NK-92 (cell line): ENCODE data around the gene BCKDK.
"Not testable (repeated sequence)": the region's sequence is repeated elsewhere in the genome, so short reads cannot be mapped to it uniquely, and the experiment has no call there.

Experiments
- DNase-seq: peaks from one replicate; lab custom pipeline; 2025; ENCODE audit not compliant: unreplicated experiment; lab: John Stamatoyannopoulos, UW

Gene BCKDK

GRCh38 chr16:31120129-31120528, 11.9 kb downstream of the BCKDK start:
- no peak for DNase-seq

DNA sequence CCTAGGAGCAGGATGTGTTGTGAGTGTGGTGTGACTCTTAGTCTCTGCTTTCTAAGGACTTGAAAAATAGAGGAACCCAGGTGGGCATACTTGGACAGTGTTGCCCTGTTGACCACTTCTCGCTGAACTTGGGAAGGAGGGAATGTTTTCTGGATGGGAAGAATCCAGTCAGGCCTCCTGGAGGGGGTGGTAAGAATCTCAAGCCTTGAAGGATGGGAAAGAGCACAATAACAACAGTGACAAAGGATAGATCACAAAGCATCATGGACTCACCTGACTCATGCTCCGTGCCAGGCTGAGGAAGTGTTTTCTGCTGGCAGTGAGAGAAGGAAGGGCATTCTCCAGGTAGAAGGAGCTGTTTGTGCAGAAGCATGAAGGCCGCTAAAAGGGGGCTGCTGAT, 17.7 kb downstream of the BCKDK start:
- no peak for DNase-seq

- no peak for DNase-seq
These were observed 19.0 kb downstream of the BCKDK start for GRCh38 chr16:31127182-31127581.

DNA sequence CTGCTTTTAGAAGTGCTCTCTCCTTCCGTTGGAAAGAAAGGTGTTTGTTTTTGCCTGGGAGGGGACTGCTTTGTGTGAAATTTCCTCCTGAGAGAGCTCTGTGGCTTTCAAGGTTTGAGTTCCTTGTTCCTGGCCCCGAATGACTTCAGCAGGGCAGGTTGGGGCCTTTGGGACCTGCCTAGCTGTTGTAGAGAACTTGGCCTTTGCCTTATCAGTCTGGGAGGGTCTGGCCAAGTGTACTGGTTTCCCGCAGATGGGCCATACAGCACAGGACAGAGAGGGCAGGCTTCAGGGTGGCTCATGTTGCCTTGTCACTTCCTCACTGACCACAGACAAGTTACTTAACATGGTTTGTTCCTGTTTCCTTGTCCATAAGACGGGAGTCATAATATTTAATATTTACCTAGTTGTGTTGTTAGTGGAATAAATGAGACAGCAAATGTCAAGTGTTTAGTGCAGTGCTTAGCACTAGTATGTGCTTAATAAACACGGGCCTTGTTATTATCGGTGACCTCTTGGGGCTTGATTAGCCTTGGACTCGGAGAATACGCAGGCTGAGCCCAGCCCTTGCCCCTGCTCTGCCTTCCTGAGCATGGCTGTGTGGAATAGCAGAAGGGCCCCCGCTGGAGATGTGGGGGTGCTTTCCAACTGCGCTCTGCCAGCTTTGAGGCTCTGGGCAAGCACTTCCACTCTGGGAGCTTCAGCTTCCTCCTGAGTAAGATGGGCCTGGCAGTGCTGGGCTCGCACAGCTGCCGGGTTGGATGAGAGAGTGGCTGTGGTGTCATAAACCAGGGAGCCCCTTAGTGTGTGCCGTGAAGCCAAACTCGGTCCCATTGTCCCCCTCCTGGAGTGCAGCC, 20.8 kb downstream of the BCKDK start:
- DNase-seq: no peak

GRCh38 chr16:31129568-31130335, 21.6 kb downstream of the BCKDK start:
- DNase-seq: no peak

DNA sequence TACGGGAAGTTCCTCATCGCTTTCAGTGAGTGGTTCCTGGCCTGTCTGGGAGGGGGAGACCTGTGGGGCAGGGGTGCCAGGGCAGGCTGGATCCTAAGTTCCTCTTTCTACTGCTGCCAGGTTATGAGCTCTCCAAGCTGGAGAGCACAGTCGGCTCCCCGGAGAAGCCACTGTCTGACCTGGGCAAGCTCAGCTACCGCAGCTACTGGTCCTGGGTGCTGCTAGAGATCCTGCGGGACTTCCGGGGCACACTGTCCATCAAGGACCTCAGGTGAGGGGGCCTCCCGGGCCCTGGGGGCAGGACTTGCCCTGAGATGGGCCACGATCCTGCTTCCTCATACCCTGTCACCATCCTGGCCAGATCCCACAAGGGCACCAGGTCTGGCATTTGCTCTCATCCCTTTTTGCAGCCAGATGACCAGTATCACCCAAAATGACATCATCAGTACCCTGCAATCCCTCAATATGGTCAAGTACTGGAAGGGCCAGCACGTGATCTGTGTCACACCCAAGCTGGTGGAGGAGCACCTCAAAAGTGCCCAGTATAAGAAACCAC, 22.2 kb downstream of the BCKDK start:
- DNase-seq: no peak

DNA sequence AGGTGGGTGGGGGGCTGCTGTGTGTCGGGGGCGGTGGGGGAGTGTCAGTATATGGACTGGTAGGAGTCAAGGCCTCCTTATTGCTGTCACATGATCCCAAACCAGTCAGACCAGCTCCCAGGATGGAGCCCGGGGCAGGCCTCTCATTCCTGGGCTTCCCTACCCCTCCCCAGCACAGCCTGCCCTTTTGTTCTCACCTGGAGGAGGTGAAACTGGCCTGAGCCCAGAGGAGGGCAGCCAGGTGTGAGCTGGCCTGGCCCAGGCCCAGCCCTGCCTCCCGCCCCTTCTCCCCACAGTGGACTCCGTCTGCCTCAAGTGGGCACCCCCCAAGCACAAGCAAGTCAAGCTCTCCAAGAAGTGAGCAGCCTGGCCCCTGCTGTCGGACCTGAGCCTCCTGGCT, 22.7 kb downstream of the BCKDK start:
- no peak for DNase-seq

- DNase-seq: no peak
These were observed 23.2 kb downstream of the BCKDK start for GRCh38 chr16:31131416-31131815.

DNA sequence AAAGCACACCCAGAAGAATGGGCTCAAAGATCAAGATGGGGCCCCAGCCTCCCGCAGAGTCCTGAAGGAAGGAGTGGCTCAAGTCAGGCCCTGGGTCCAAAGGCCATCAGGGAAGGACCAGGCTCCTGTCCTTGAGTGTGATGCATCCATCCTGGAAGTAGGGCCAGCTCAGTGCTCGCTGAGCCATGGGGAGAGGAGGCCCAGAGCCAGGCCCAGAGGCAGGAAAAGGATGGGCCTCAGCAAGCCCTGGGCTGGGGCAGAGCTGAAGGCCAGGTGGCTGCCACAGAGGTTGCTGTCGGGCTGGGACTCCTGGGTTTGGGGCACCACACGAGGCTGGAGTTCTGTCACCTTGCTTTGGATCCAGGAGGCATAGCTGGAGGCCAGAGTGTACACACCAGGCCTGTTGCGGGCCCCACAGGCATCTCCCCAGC, 23.7 kb downstream of the BCKDK start:
- DNase-seq: no peak

- DNase-seq: no peak
These were observed 24.3 kb downstream of the BCKDK start for GRCh38 chr16:31132303-31132979.

- no peak for DNase-seq
These were observed 24.9 kb downstream of the BCKDK start for GRCh38 chr16:31133046-31133501.

DNA sequence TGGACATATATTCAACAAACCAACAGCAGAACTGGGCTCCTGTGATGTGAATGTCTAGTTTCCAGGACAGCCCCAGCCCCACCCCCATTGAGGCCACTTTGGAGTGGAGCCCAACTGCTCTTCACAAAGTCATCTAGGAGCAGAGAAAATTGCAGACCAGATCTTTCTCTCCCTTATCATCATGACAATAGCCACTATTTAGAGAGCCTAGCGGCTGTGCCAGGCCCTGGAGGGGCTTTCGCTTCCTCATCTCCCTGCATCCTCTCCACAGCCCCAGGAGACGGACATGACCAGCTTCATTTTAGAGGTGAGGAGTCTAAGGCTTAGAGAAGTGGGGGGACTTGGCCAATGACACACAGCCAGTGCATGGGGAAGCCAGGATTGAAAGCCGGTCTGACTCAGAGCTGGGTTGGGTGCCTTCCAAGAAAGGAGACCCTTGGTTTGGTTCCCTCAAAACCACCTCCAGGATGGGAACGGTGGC, 25.9 kb downstream of the BCKDK start:
- no peak for DNase-seq

DNA sequence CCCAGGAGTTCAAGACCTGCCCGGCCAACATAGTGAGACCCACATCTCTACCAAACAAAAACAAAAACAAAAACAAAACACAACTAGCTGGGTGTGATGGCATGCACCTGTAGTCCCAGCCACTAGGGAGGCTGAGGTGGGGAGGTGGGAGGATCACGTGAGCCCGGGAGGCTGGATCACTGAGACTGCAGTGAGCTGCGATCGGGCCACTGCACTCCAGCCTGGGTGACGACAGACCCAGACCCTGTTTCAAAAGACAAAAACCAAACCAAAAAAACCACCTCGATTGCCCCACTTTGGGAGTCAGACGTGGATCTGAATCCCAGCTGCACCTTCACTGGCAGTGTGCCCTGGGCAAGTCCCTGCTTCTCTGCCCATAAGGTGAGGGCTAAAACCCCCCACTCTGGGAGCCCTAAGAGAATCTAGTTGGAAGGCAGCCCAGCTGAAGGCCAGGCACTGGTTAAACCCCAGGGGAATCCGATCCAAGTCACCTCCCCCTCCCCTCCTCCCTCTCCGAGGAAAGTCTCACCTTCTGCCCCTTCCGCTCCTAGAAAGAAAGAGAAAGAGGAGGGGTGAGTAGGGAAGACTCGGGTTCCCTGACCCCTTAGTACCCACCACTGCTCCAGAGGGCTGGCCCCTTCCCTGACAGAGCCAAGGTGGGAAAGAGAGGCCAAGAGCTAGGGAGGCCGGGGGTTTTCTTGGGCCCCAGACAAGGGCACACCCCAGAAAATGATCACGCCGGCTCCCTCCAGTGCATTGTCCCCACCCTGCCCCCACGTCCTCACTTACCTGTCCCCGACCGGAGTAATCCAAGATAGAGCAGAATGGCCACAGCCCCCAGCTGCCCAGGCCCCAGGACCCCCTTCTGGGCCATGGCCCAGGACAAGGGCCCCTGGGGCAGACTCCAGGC, 26.7 kb downstream of the BCKDK start:
- no peak for DNase-seq

GRCh38 chr16:31135535-31136286, 27.5 kb downstream of the BCKDK start, which contains the start of gene PRSS8:
Gene PRSS8 (minus strand): TSS chr16:31135727. CDS start chr16:31135498, 229 bp downstream.
- no peak for DNase-seq

DNA sequence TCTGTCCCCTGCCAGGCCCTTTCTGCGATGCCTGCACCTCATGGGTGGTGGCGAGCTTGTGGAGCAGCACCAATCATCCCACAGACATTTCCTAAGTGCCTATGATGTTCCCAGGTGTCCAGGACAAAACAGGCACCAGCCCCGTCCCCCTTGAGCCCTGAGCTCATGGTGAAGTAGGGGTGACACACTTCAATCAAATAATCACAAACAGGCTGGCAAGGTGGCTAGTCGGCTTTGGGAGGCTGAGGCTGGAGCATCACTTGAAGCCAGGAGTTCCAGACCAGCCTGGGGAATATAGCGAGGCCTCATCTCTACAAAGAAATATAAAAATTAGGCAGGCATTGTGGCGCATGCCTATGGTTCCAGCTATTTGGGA, 28.1 kb downstream of the BCKDK start:
- no peak for DNase-seq

DNA sequence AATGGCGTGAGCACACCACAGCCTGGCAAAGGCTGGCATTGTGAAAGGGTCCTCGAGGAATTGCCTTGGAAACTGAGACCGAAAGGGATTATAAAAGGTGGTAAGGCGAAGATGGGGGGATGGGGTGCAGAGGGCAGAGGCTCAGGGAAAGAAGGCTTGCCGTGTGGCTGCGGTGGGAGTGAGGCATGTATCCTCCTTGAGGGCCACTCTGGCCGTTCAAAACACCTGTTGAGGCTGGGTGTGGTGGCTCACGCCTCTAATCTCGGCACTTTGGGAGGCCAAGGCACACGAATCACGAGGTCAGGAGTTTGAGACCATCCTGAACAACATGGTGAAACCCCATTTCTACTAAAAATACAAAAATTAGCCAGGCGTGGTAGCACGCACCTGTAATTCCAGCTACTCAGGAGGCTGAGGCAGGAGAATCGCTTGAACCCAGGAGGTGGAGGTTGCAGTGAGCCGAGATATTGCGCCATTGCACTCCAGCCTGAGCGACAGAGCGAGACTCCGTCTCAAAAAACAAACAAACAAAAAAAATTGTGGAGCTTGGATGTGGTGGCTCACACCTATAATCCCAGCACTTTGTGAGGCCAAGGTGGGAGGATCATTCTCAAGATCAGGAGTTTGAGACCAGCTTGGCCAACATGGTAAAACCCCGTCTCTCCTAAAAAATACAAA, 28.8 kb downstream of the BCKDK start:
- not testable (repeated sequence) for DNase-seq

GRCh38 chr16:31138621-31139578, 30.7 kb downstream of the BCKDK start:
- DNase-seq: no peak

DNA sequence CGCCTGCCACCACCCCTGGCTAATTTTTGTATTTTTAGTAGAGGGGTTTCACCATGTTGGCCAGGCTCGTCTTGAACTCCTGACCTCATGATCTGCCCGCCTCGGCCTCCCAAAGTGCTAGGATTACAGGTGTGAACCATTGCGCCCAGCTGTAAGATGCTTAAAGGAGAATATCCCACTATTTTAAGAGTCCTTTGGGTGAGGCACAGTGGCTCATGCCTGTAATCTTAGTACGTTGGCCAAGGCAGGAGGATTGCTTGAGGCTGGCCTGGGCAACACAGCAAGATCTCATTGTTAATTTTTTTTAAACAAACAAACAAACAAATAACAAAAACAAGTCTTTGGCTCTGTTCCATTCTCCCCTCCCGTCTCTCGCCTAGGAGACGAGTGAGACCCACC, 32.9 kb downstream of the BCKDK start:
- DNase-seq: not testable (repeated sequence)
